K562 (cell line): ENCODE results near the gene RBFOX1. TPM values are rescaled to one million over a fixed set of nuclear protein-coding genes. Genes with fewer than 3 reads are reported as not detected.
A peak's percentile ranks its signal among the peaks of the same experiment; 100 is the strongest.

Source experiments
- ATAC-seq: fragments of 200-7000 bp; cut with Tn5 transposase; 3 replicates; pipeline ENCODE4 v1.9.1; 2020; ENCODE audit warnings: moderate library complexity
- BruUV-seq: library from RNA; stranded (reverse); fragments of 400-500 nt; replicated peaks from 2 replicates; lab custom pipeline; 2021; lab: Mats Ljungman, UMichigan
- CTCF ChIA-PET: fragments of 300-600 bp; formaldehyde crosslinking; extraction: SDS; loops from one replicate; lab custom pipeline; 2021; ENCODE audit warnings: low intra/inter-chr PET ratio; lab: Yijun Ruan, JAX
- POLR2A ChIA-PET: fragments of 300-600, 350-650 bp; sonication (Branson Sonifier 250); formaldehyde crosslinking; extraction: SDS; loops from one replicate; lab custom pipeline; 2021; ENCODE audit warnings: antibody characterized with exemption, inconsistent platforms; lab: Yijun Ruan, JAX
- DNase-seq, 4 experiments: peaks; one replicate each; pipeline versions ENCODE4 v3.0.0 to v3.0.0-alpha.2; 2011 to 2018; ENCODE audit warnings: low spot score in 3 of 4, mixed read lengths in 3 of 4; ENCODE audit errors: extremely low read depth in 1 of 4
- FAIRE-seq: peaks from 2 replicates; lab custom pipeline; 2011; peaks lifted over from hg19 to GRCh38; lab: Jason Lieb, UNC
- H2AFZ ChIP-seq: 2 replicates; pipeline ENCODE4 v1.6.0; 2011; ENCODE audit warnings: low read depth, low read length, control low read depth, inconsistent platforms
- H3K27ac ChIP-seq: fragments of 200-600 bp; 3 replicates; pipeline ENCODE4 v1.8.0; 2011; ENCODE audit warnings: low read depth, mild to moderate bottlenecking, control low read depth, inconsistent platforms, low read length, moderate library complexity, mixed read lengths; ENCODE audit errors: extremely low read depth
- H3K27me3 ChIP-seq, 2 experiments: fragments of 300-600 bp in 1 of 2; 2 replicates in 1 of 2; 3 replicates in 1 of 2; pipeline versions ENCODE4 v1.6.0 to v1.8.0; 2011; ENCODE audit warnings: inconsistent platforms in 2 of 2, low read length in 2 of 2, mild to moderate bottlenecking in 1 of 2, mixed read lengths in 1 of 2, moderate library complexity in 1 of 2; ENCODE audit not compliant: control insufficient read depth in 2 of 2, insufficient read depth in 2 of 2
- H3K36me3 ChIP-seq: fragments of 300-600 bp; 3 replicates; pipeline ENCODE4 v1.8.0; 2011; ENCODE audit warnings: mild to moderate bottlenecking, low read length, inconsistent platforms; ENCODE audit not compliant: control insufficient read depth, insufficient read depth
- H3K4me1 ChIP-seq, 2 experiments: fragments of 200-600 bp in 1 of 2; replicated peaks in 1 of 2; 2 replicates in 1 of 2; 3 replicates in 1 of 2; pipeline versions ENCODE4 v1.5.1 to v1.8.0; 2011; ENCODE audit warnings: inconsistent platforms in 2 of 2, low read length in 2 of 2, mild to moderate bottlenecking in 1 of 2, mixed read lengths in 1 of 2, moderate library complexity in 1 of 2; ENCODE audit not compliant: control insufficient read depth in 2 of 2, insufficient read depth in 2 of 2
- H3K4me2 ChIP-seq: 2 replicates; pipeline ENCODE4 v1.6.1; 2011; ENCODE audit warnings: low read length, control low read depth, inconsistent platforms, mixed read lengths; ENCODE audit not compliant: insufficient read depth
- H3K4me3 ChIP-seq: fragments of 200-600 bp; sonication (generic), shearing (Covaris generic); 2 replicates; pipeline ENCODE4 v1.5.1; 2016; ENCODE audit warnings: control low read depth, inconsistent platforms
- H3K79me2 ChIP-seq: fragments of 200-600 bp; 3 replicates; pipeline ENCODE4 v1.8.0; 2011; ENCODE audit warnings: low read length, inconsistent platforms; ENCODE audit not compliant: control insufficient read depth, insufficient read depth
- H3K9ac ChIP-seq, 2 experiments: 2 replicates each; pipeline versions ENCODE4 v1.6.0 to v1.6.1; 2011; ENCODE audit warnings: low read depth in 2 of 2, low read length in 2 of 2, control low read depth in 1 of 2, inconsistent platforms in 1 of 2, mild to moderate bottlenecking in 1 of 2, mixed read lengths in 1 of 2; ENCODE audit not compliant: insufficient read depth in 1 of 2
- H3K9me1 ChIP-seq: one replicate; pipeline ENCODE4 v1.6.0; 2011; ENCODE audit warnings: inconsistent platforms, mild to moderate bottlenecking, low read length, moderate library complexity; ENCODE audit not compliant: control insufficient read depth, insufficient read depth
- H3K9me3 ChIP-seq: replicated peaks from 2 replicates; pipeline ENCODE4 v1.5.1; 2011; ENCODE audit warnings: low read depth, low read length, inconsistent platforms; ENCODE audit not compliant: control insufficient read depth, insufficient read depth
- H4K20me1 ChIP-seq: replicated peaks from 2 replicates; pipeline ENCODE4 v1.6.1; 2011; ENCODE audit warnings: low read length, inconsistent platforms, mixed read lengths; ENCODE audit not compliant: control insufficient read depth, insufficient read depth
- MAFG ChIP-seq: fragments of 450-650 bp; conservative IDR thresholded peaks from 2 replicates; pipeline ENCODE4 v1.6.1; 2016; ENCODE audit warnings: missing genetic modification characterization, missing compliant biosample characterization
- REST ChIP-seq, 2 experiments: fragments of 450-650 bp; formaldehyde crosslinking in 1 of 2; IDR thresholded peaks; 2 replicates each; pipeline versions ENCODE4 v1.4.0 to v1.6.1; 2014 to 2020; ENCODE audit warnings: mild to moderate bottlenecking in 2 of 2, borderline replicate concordance in 1 of 2, low read depth in 1 of 2
- WGBS: fragments of 100-300 bp; shearing (Covaris generic); methylation state at CpG from one replicate; pipeline ENCODE4 v1.1.6; 2016; ENCODE audit warnings: low coverage, mixed read lengths; ENCODE audit not compliant: insufficient coverage; ENCODE audit errors: missing lambda C conversion rate; 5-methylcytosine and 5-hydroxymethylcytosine counted together
- in situ Hi-C: fragments of 300-500 bp; cut with MboI; formaldehyde crosslinking; loops from 4 replicates; pipeline ENCODE4 v1.15.0; 2018; ENCODE audit warnings: inconsistent platforms, mixed read lengths
- intact Hi-C: fragments of 100-400 bp; cut with micrococcal nuclease; formaldehyde crosslinking; loops from 2 replicates; pipeline ENCODE4 v1.14.2; 2022
- polyA plus RNA-seq, 8 experiments: library from polyadenylated mRNA; depleted of rRNA in 4 of 8; stranded (reverse) in 5 of 8; unstranded in 3 of 8; fragments of >200 nt; fragmentation: Nextera tagmentation in 2 of 8; fragmentation: Illumina TruSeq in 1 of 8; extraction: Ambion mirVana in 2 of 8; extraction: Trizol in 1 of 8; gene quantifications; 2 replicates each; pipeline versions ENCODE4 v1.2.1 to v1.2.3, GENCODE V29; 2011 to 2014; ENCODE audit warnings: inconsistent platforms in 1 of 8, missing spikeins in 1 of 8
- total RNA-seq, 7 experiments: library from RNA; depleted of rRNA in 6 of 7; stranded (reverse); fragments of >200 nt in 6 of 7; fragmentation: Illumina TruSeq in 2 of 7; extraction: Trizol in 2 of 7; gene quantifications; 2 replicates each; pipeline versions ENCODE4 v1.2.1 to v1.2.3, GENCODE V29; 2011 to 2021; ENCODE audit warnings: low replicate concordance in 1 of 7

Gene RBFOX1
- total and polyA plus RNA-seq, 9 of the 15 experiments (the other 6 are each of a cell fraction or from before 2014, with no cell fraction given) = 0.03 TPM; not detected in 8

- CTCF ChIA-PET = no interaction called here
- Histone ChIP-seq H3K4me2 (no peak overlapping the region), H3K4me1 (no peaks in the 10 kb centered on the region), H3K27me3 (no peaks in the 10 kb centered on the region), H3K36me3 (no peaks in the 10 kb centered on the region), H3K9me3 (no peaks in the 10 kb centered on the region), H4K20me1 (no peaks in the 10 kb centered on the region), H3K4me3 (no peak overlapping the region), H2AFZ (no peak overlapping the region), H3K9ac (no peak overlapping the region), H3K27ac (no peak overlapping the region), H3K9me1 (no peaks in the 10 kb centered on the region), H3K79me2 (no peaks in the 10 kb centered on the region)
- POLR2A ChIA-PET = no interaction called here
- FAIRE-seq (no peak), ATAC-seq (no peak), DNase-seq (no peak)
- no peak for TF ChIP-seq MAFG (tag)
- peak; percentile 46 for TF ChIP-seq REST (IDR thresholded peaks at IDR 0.05; ENCODE audit: borderline replicate concordance)
- no peak for TF ChIP-seq REST (CRISPR knock-in tag; IDR thresholded peaks at IDR 0.05; ENCODE audit: low read depth)
- in situ Hi-C loops = no loop called here
- intact Hi-C loops = no loop called here
- no TSS peak for BruUV-seq
- WGBS = 8% methylated on average over 4 of the region's 4 CpGs
Measured at GRCh38 chr16:7691533-7691932, 358.9 kb downstream of the RBFOX1 start.
